WTC11 (cell line): ENCODE data around the gene LFNG. TPM values are rescaled to one million over a fixed set of nuclear protein-coding genes. Genes with fewer than 3 reads are reported as not detected.
A peak's percentile ranks its signal among the peaks of the same experiment; 100 is the strongest.

Source experiments
- ATAC-seq: fragments of 200-7000 bp; cut with Tn5 transposase; 2 replicates; pipeline ENCODE4 v1.10.0; 2021; ENCODE audit warnings: mild to moderate bottlenecking, moderate library complexity
- CTCF ChIA-PET: fragments of 300-600 bp; sonication (Branson Sonifier 250); formaldehyde crosslinking; loops from one replicate; lab custom pipeline; 2021; ENCODE audit warnings: antibody characterized with exemption; lab: Charles Lee
- POLR2A ChIA-PET: fragments of 350-600 bp; sonication (Branson Sonifier 250); formaldehyde crosslinking; loops from one replicate; lab custom pipeline; 2021; ENCODE audit warnings: antibody characterized with exemption; lab: Charles Lee
- DNase-seq: peaks from one replicate; pipeline ENCODE4 v3.0.0; 2021; ENCODE audit warnings: low spot score
- H3K27ac Mint-ChIP-seq: 2 replicates; pipeline ENCODE4 v1.8.0; 2021; ENCODE audit warnings: mixed read lengths
- H3K27me3 Mint-ChIP-seq: 2 replicates; pipeline ENCODE4 v1.8.0; 2021; ENCODE audit warnings: low read depth, mild to moderate bottlenecking, moderate library complexity, mixed read lengths
- H3K36me3 Mint-ChIP-seq: 2 replicates; pipeline ENCODE4 v1.8.0; 2021; ENCODE audit warnings: mixed read lengths
- H3K4me1 Mint-ChIP-seq: 2 replicates; pipeline ENCODE4 v1.8.0; 2022; ENCODE audit warnings: mixed read lengths
- H3K4me3 Mint-ChIP-seq: 2 replicates; pipeline ENCODE4 v1.8.0; 2021; ENCODE audit warnings: mild to moderate bottlenecking, moderate library complexity, mixed read lengths
- H3K9me3 Mint-ChIP-seq: 2 replicates; pipeline ENCODE4 v1.8.0; 2021; ENCODE audit warnings: mixed read lengths
- EMX1 ChIP-seq: fragments of 250-450 bp; sonication (Bioruptor Pico); IDR thresholded peaks from 2 replicates; pipeline ENCODE4 v1.8.0; 2021; ENCODE audit warnings: mild to moderate bottlenecking
- ERG ChIP-seq: fragments of 250-450 bp; sonication (Bioruptor Pico); IDR thresholded peaks from 2 replicates; pipeline ENCODE4 v1.8.0; 2021; ENCODE audit warnings: mild to moderate bottlenecking
- FOXP1 ChIP-seq: sonication (generic); formaldehyde crosslinking; IDR thresholded peaks from 2 replicates; pipeline ENCODE4 v1.8.0; 2022; ENCODE audit warnings: missing genetic modification reagents, mild to moderate bottlenecking, moderate library complexity, borderline replicate concordance
- FOXP4 ChIP-seq: sonication (generic); formaldehyde crosslinking; IDR thresholded peaks from 2 replicates; pipeline ENCODE4 v1.8.0; 2022; ENCODE audit warnings: mild to moderate bottlenecking, missing genetic modification reagents
- MAX ChIP-seq: sonication (generic); formaldehyde crosslinking; IDR thresholded peaks from 2 replicates; pipeline ENCODE4 v1.8.0; 2022; ENCODE audit warnings: mild to moderate bottlenecking, missing genetic modification reagents
- NR1H2 ChIP-seq: sonication (generic); formaldehyde crosslinking; IDR thresholded peaks from 2 replicates; pipeline ENCODE4 v1.9.0; 2021; ENCODE audit warnings: mild to moderate bottlenecking, moderate library complexity, missing genetic modification reagents
- NR3C1 ChIP-seq: sonication (generic); formaldehyde crosslinking; conservative IDR thresholded peaks from 2 replicates; pipeline ENCODE4 v1.8.1; 2023; ENCODE audit warnings: low read depth, mild to moderate bottlenecking, missing genetic modification reagents
- RELA ChIP-seq: sonication (generic); formaldehyde crosslinking; IDR thresholded peaks from 2 replicates; pipeline ENCODE4 v1.8.1; 2022; ENCODE audit warnings: missing genetic modification reagents, mild to moderate bottlenecking, borderline replicate concordance
- STAT6 ChIP-seq: sonication (generic); formaldehyde crosslinking; conservative IDR thresholded peaks from 2 replicates; pipeline ENCODE4 v1.8.1; 2023; ENCODE audit warnings: mild to moderate bottlenecking, low read depth, missing genetic modification reagents, moderate library complexity
- TCF7 ChIP-seq: sonication (generic); formaldehyde crosslinking; IDR thresholded peaks from 2 replicates; pipeline ENCODE4 v1.8.0; 2022; ENCODE audit warnings: mild to moderate bottlenecking, low read depth, missing genetic modification reagents, moderate library complexity
- TP53 ChIP-seq: sonication (generic); formaldehyde crosslinking; IDR thresholded peaks from 2 replicates; pipeline ENCODE4 v1.8.1; 2023; ENCODE audit warnings: mild to moderate bottlenecking, missing genetic modification reagents
- USF1 ChIP-seq: sonication (generic); formaldehyde crosslinking; IDR thresholded peaks from 2 replicates; pipeline ENCODE4 v1.8.0; 2022; ENCODE audit warnings: mild to moderate bottlenecking, missing genetic modification reagents
- ZNF121 ChIP-seq: sonication (generic); formaldehyde crosslinking; IDR thresholded peaks from 2 replicates; pipeline ENCODE4 v1.8.0; 2023; ENCODE audit warnings: missing genetic modification reagents
- ZNF263 ChIP-seq: sonication (generic); formaldehyde crosslinking; IDR thresholded peaks from 2 replicates; pipeline ENCODE4 v1.8.1; 2022; ENCODE audit warnings: low read depth, mild to moderate bottlenecking, moderate library complexity, missing genetic modification reagents
- ZNF281 ChIP-seq: sonication (generic); formaldehyde crosslinking; IDR thresholded peaks from 2 replicates; pipeline ENCODE4 v1.8.0; 2023; ENCODE audit warnings: mild to moderate bottlenecking, missing genetic modification reagents
- ZNF416 ChIP-seq: fragments of 250-450 bp; sonication (Bioruptor Pico); IDR thresholded peaks from 2 replicates; pipeline ENCODE4 v1.9.0; 2021; ENCODE audit warnings: mild to moderate bottlenecking, inconsistent platforms
- ZNF671 ChIP-seq: fragments of 250-450 bp; sonication (Bioruptor Pico); IDR thresholded peaks from 2 replicates; pipeline ENCODE4 v1.8.0; 2021; ENCODE audit warnings: mild to moderate bottlenecking
- microRNA-seq: library from miRNA; unstranded; fragments of <30 nt; microRNA quantifications from one replicate; pipeline ENCODE4 v1.2.0, GENCODE V29; 2022; ENCODE audit warnings: borderline number of aligned reads
- total RNA-seq: library from RNA; stranded (reverse); gene quantifications from 3 replicates; pipeline ENCODE4 v1.2.3, GENCODE V29; 2021

The LFNG gene
- total RNA-seq, 1 experiment from 2014 or later: 29.4 TPM

- TF ChIP-seq RELA (no peak), NR3C1 (CRISPR knock-in tag) (no peak), ZNF671 (no peak)
Measured at GRCh38 chr7:2575733-2576340, 56.3 kb downstream of the LFNG start (continued).

- no peak for DNase-seq
- ChIA-PET POLR2A (no interaction called here), CTCF (interaction anchor here (0.9 to 1.7 kb wide), 3 partner anchors 10 to 94 kb away, joined by 4 to 5 read pairs (median 4); no protein-coding TSS in a partner anchor)
- Mint-ChIP-seq H3K27ac (peak overlapping the region; percentile 32; the same call in 1 of the 2 replicates), H3K9me3 (no peaks in the 10 kb centered on the region), H3K36me3 (no peaks in the 10 kb centered on the region), H3K27me3 (no peaks in the 10 kb centered on the region), H3K4me1 (no peaks in the 10 kb centered on the region), H3K4me3 (no peak overlapping the region)
- ATAC-seq: no peak
- TF ChIP-seq TCF7 (CRISPR knock-in tag) (no peak), ZNF263 (CRISPR knock-in tag) (no peak), RELA (no peak), NR1H2 (no peak), EMX1 (no peak), TP53 (CRISPR knock-in tag) (no peak), ZNF416 (CRISPR knock-in tag) (no peak), ERG (no peak), ZNF281 (CRISPR knock-in tag) (no peak), ZNF121 (CRISPR knock-in tag) (no peak), USF1 (CRISPR knock-in tag) (no peak), STAT6 (no peak), MAX (CRISPR knock-in tag) (no peak), FOXP1 (CRISPR knock-in tag) (no peak), FOXP4 (CRISPR knock-in tag) (no peak)
Measured at GRCh38 chr7:2576742-2577491, 57.3 kb downstream of the LFNG start.

Small RNAs within 50 kb of the gene (microRNA-seq; reads per million reads assigned to microRNA genes)
- gene MIR4648: not detected

Other genes starting within 250 kb of the LFNG start
- 44.9 to 50.8 TPM (median 49.6 TPM) in 3 replicates for gene SNX8, start 205.3 kb upstream of the LFNG start, total RNA-seq
- gene EIF3B, start 164.9 kb upstream of the LFNG start, total RNA-seq: 300 to 361 TPM (median 304 TPM) in 3 replicates
- gene CHST12, start 116.2 kb upstream of the LFNG start, total RNA-seq: 18.3 to 21.7 TPM (median 20.7 TPM) in 3 replicates
- gene GRIFIN, start 43.4 kb upstream of the LFNG start, total RNA-seq: not detected in 3 replicates
- gene BRAT1, start 35.8 kb downstream of the LFNG start, total RNA-seq: 44.0 to 50.0 TPM (median 46.1 TPM) in 3 replicates
- gene IQCE, start 39.2 kb downstream of the LFNG start, total RNA-seq: 4.4 to 4.7 TPM (median 4.6 TPM) in 3 replicates
- gene TTYH3, start 112.2 kb downstream of the LFNG start, total RNA-seq: 178 to 190 TPM (median 181 TPM) in 3 replicates
- 0.85 to 1.4 TPM (median 1.4 TPM) in 3 replicates for gene AMZ1, start 168.4 kb downstream of the LFNG start, total RNA-seq